NCI-H2196 (cell line): Measurements from ENCODE around the gene DMRT2.
A peak's percentile ranks its signal among the peaks of the same experiment; 100 is the strongest.

Experiments used
- DNase-seq: peaks from one replicate; lab custom pipeline; 2025; ENCODE audit not compliant: unreplicated experiment; lab: John Stamatoyannopoulos, UW

DMRT2 gene

DNA sequence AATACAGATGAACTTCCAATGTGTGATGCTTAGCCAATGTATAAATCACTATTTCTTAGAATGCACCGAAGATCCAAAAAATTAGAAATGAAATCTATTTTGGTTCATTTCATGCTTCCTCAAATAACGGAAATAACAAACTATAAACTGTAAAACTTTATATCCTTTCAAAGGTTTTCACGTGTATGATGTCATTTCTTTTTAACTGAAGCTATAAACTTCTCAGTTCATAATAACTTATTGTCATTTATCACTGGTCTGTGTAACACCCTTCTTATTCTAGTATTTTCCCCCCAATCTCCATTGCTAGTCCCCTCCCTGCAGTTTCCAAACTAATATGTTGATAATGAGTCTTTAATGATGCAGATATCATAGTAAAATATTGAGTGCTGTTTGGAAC is 36.4 kb downstream of the DMRT2 start:
- DNase-seq: no peak

DNA sequence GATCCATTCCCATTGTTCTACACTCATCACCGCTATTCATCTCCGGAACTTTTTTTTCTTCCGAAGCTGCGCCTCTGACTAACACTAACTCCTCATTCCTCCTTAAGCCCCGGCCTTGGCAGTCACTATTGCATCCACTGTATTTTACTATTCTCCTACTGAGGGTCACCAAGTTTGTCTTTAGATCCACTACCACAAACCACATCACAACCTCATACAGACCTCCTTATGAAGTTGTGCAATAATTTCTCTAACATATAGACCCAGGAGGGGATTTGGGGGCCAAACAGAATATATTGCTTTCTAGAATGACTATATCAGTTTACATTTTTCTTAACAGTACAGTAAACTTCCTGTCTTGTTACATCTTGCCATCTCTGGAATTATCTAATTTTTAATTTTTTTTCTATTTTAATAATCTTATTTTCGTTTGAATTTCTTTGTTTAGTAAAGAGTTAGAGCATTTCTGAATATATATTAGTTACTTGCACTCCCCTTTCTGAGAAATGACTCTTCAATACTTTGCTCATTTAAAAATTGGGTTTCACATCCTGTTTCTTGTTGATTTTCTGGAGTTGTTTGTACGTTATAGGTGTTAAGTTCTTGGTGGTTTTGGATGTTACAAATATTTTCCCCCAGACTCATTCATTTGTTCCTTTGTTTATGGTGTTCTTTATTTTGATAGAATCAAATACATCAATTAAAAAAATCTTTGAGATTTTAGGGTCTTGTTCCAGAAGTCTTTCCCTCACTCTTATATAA is 37.1 kb downstream of the DMRT2 start:
- no peak for DNase-seq

DNA sequence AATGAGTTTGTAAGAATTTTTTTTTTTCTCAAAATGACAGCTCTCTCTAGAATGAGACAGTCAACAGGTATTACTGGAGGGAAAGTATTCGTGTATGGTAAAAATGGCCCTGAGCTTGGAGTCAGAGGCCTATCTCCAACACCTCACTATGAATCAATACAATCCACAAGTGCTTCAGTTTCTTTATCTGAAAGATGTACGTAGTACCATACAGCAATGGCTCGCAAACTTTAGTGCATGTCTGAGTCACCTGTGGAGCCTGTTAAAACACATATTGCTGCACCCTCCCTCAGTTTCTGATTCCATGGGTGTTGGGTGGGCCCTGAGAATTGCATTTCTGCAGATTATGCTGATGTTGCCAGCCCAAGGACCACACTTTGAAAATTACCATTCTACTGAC is 44.6 kb downstream of the DMRT2 start:
- no peak for DNase-seq

DNA sequence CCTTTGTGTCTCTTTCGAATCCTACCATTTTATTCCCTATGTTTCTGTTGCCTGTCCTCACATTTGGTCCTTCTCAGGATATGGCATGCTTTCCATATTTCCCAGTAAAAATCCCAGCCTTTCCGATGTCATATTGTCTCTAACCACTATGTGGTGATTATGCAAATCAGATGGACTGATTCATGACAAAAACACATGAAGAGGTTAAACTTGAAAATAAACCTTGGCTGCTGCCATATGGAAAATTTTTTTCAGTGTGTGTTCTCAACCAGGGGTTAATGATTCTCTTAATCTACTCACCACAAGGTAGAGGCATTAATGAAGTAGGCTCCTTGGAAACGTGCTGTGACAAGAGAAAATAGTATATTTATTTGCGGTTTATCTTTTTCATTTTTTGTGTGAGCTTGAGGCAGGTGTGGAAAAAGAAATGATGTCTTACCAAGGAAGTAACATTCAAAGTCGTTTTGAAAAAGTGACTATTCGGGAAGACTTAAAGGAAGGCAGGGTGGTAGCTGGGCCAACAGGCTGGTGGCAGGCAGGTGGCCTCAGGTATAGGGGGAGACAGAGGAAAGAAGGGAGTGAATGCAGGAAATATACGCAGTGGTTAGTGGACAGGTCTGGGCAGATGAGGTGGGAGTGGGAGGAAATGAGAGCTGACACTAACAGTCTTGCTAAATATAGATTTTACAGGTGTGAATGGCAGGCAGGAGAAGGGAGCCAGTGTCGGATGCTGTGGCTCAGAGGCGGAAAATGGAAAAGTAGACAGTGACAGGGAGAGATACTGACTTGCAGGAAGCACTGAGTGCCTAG is 46.2 kb downstream of the DMRT2 start:
- no peak for DNase-seq

DNA sequence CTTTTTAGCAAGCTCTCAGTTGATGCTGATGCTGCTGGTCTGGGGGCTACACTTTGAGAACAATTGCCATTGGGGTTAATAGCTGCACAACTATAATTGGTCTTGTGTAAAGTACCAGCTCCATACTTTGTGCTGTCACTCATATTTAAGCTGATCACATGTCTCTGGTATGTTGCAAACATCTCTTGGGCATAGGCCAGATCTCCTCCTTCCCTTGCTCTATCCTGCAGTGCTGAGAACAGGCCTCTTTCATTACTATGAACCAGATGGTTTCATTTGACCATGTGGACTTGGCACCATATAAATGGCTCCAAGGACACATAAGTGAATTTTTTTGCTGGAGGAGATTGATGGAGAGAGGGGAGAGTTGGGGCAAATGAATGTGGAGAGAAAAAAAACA is 48.4 kb downstream of the DMRT2 start:
- no peak for DNase-seq

DNA sequence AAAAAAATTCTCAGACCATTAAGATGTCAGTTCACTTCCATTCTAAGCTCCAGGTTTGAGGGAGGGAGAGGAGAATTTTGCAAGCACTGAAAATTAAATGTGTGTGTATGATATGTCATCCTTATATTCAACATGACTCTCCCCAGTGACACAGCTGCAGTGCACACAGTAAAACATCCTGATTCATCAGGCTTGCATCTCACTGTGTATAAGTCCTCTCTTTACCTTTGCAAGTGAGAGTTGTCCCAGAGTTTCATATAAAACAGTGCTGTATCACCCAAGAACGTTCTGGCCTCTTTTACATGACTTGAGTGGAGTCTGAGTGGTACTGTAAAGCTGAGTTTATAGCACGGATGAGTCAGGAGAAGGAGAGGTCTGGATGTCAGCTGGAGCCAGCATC is 50.0 kb downstream of the DMRT2 start:
- no peak for DNase-seq

DNA sequence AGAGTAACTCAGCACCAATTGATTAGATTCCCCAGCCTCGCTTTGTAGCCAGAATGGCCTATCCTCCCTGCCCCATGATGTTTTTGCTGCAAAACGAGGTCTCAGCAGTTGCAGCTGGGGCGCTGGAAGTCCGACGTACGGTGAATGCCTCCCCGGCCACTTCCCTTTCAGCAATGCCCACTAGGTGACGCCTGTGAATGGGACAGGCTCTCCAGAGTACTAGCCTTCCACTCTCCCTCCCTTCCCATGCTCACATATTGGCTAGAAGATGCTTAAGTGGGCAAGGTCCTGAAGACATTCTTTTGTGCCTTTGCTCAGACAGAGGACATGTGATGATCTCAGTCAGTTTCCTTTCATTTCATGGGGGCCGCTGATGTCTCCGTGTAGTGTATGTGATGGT is 50.8 kb downstream of the DMRT2 start:
- peak; percentile 37 for DNase-seq

DNA sequence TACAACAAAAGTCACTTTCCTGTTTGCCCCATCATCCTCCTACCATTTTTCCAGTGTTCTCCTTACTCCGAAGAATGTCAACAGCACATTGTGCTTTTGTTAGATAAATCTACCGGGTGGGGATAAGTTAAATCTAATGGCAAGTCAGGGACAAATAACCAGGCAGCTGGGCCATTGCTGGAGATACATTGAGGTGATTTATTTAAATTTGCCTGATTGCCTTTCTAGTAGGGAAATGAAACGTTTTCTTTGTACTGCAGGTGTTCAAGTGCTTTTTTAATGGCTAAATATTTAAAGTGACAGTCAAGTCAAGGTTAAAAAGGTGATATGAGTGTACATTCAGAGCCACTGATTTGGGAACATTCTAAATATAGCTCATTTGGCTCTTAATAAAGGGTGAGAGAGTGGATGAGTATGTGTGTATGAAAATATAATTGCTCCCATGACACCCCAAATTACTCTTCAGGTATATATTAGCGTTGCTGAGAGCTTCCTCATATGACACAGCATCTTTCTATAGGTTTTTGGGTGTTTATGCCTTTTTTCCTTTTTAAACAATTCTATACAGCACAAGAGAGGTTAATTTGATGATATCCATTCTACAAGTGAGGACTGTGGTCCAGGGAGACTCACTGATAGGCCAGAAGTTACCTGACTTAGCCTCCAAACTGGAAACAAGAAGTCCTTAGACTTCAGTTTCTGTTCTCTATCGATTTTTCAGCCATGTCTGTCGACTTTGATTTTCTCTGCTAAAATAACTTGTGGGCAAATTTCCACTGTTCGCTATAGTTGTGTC is 51.9 kb downstream of the DMRT2 start:
- DNase-seq: no peak

DNA sequence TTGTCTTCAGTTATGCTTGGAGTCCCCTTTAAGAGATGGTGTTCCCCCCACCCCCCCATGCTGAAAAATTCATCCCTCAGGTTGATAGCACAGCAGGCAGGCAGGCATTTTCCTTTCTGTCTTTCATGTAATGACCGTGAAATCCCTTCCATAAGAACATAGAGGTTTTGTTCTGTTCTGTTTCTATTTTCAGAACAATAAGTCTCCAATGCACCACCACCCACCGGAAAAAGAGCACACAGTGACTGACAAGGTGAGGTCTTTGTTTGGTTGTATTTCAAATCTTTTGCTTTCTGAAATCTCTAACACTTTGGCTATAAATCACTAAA is 52.4 kb downstream of the DMRT2 start:
- no peak for DNase-seq
